DOHH2 (cell line): ENCODE measurements around the gene FKBP2.

ENCODE experiments used
- CTCF ChIP-seq: fragments of 200-600 bp; sonication (generic); IDR thresholded peaks from one replicate; pipeline ENCODE4 v1.5.1; 2014; ENCODE audit warnings: antibody characterized with exemption, mild to moderate bottlenecking, low read depth, low read length; ENCODE audit not compliant: poor library complexity, severe bottlenecking
- EZH2phosphoT487 ChIP-seq: fragments of 200-600 bp; sonication (generic); IDR thresholded peaks from 2 replicates; pipeline ENCODE4 v1.6.1; 2017; ENCODE audit warnings: borderline replicate concordance, mild to moderate bottlenecking, antibody characterized with exemption, low read length, moderate library complexity, mixed read lengths

DNA sequence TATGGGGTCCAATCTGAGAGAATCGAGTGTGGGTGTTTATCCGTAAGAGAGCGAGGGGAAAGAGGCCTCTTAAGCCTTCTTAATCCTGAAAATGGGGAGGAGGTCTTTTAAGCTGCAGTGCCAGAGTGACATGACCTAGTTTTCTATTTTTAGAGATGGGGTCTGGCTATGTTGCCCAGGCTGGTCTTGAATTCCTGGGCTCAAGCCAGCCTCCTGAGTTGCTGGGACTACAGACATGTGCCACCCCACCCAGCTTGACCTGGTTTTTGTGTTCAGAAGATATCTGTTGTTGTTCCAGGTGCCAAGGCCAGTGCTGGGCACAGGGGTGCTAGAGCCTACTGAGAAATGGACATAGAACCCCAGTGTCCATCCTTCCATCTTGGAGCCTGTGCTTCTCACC lies 42.2 kb downstream of the FKBP2 start:
- TF ChIP-seq CTCF: no peak
- TF ChIP-seq EZH2phosphoT487: no peak
